ENCODE data around the gene ZSWIM1. TPM values are rescaled to one million over a fixed set of nuclear protein-coding genes. Genes with fewer than 3 reads are reported as not detected.
A peak's percentile ranks its signal among the peaks of the same experiment; 100 is the strongest.

Gene ZSWIM1
- total and polyA plus RNA-seq, 2 of the 13 experiments (the other 11 are each of a cell fraction or from before 2014, with no cell fraction given) = 9.5 to 11.7 TPM

- TF ChIP-seq ZNF232 (CRISPR knock-in tag; IDR thresholded peaks at IDR 0.05; ENCODE audit: borderline replicate concordance) (peak; percentile 98), BCL3 (CRISPR knock-in tag; IDR thresholded peaks at IDR 0.05) (peak; percentile 99), ZNF841 (CRISPR knock-in tag; IDR thresholded peaks at IDR 0.05; ENCODE audit: borderline replicate concordance) (peak; percentile 95), ZNF816 (CRISPR knock-in tag; IDR thresholded peaks at IDR 0.05; ENCODE audit: borderline replicate concordance) (peak; percentile 60; the same call in 1 of the 2 replicates), ZBTB25 (CRISPR knock-in tag; IDR thresholded peaks at IDR 0.05) (peak; percentile 98), ZNF713 (CRISPR knock-in tag; IDR thresholded peaks at IDR 0.05) (no peak; the same call in 1 of the 2 replicates), RAD21 (CRISPR knock-in tag; IDR thresholded peaks at IDR 0.05) (peak; percentile 66), HBP1 (CRISPR knock-in tag; IDR thresholded peaks at IDR 0.05; ENCODE audit: low read depth) (peak; percentile 99), RXRB (CRISPR knock-in tag; IDR thresholded peaks at IDR 0.05; ENCODE audit: borderline replicate concordance) (peak; percentile 100), CEBPG (CRISPR knock-in tag; IDR thresholded peaks at IDR 0.05) (peak; percentile 76), HOXA9 (CRISPR knock-in tag; IDR thresholded peaks at IDR 0.05; ENCODE audit: borderline replicate concordance) (peak; percentile 98), PHF21A (CRISPR knock-in tag; IDR thresholded peaks at IDR 0.05) (peak; percentile 98), ATF4 (CRISPR knock-in tag; IDR thresholded peaks at IDR 0.05) (peak in 1 of 2 experiments; percentile 92; a peak in 2 of 4 replicates), ZBED4 (CRISPR knock-in tag; IDR thresholded peaks at IDR 0.05; ENCODE audit: borderline replicate concordance) (peak; percentile 95), GMEB2 (CRISPR knock-in tag; IDR thresholded peaks at IDR 0.05; ENCODE audit: low read depth) (peak; percentile 58), ZNF10 (CRISPR knock-in tag; IDR thresholded peaks at IDR 0.05; ENCODE audit: borderline replicate concordance, low read depth) (no peak), WIZ (CRISPR knock-in tag; IDR thresholded peaks at IDR 0.05) (peak; percentile 91)
These were observed 10.3 kb downstream of the ZSWIM1 start, which contains the start of the genes CTSA and NEURL2 (continued) for GRCh38 chr20:45890985-45891983.
